Fibroblast of pulmonary artery (primary cell): ENCODE results near the gene PCDH15.
"Not testable (repeated sequence)": the region's sequence is repeated elsewhere in the genome, so short reads cannot be mapped to it uniquely, and the experiment has no call there.

Source experiments
- DNase-seq: peaks from one replicate; pipeline ENCODE4 v3.0.0-alpha.2; 2010; ENCODE audit warnings: low read depth
- H3K4me3 ChIP-seq: replicated peaks from 2 replicates; pipeline ENCODE4 v1.5.1; 2011; ENCODE audit warnings: low read depth, mild to moderate bottlenecking, control low read depth, low read length, moderate library complexity
- TF ChIP-seq, protein P1 (sequence below): IDR thresholded peaks from 2 replicates; pipeline ENCODE4 v1.5.1; 2011; ENCODE audit warnings: mild to moderate bottlenecking, control low read depth, low read length, inconsistent platforms; ENCODE audit errors: missing control alignments

Gene PCDH15

DNA sequence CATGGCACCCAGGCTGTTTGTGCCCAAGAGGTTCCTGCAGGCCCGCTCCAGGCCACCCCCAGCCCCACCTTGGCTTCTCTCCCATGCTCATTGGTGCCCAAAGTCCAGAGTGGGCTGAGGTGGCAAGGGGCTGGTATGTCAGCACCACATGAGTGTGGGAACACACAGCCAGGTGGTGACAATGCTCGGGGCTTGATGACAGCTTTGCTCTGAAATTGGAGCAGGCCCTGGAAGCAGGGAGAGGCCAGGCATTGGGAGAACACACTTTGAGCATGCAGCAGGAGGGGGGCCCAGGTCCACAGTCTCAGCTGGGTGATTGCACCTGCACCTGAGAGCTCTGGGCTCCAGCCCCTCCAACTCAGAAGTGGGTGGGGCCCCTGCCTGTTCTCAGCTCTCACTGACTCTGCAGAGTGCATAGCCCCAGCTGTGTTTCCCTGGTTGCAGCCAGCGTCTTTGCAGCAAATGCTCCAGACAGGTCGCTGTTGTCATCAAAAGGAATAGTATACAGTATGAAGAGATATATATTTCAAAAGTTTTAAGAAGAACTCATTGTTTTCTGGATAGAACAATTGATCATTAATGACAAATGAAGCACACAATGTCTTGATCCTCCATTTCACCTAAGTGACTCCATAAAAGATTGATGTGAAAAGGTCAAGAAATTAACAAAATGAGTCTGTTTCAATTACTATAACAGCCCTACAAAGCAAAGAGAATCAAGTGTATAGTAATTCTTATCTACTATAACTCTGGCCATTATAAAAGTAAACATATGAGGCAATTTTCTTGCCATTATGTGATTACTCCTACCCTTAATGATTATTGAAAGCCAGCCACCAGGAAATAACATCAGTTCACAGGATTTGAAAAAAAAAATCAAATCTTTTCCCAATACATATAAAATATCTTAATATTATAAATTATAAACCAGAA is 848.1 kb downstream of the PCDH15 start:
- H3K4me3 ChIP-seq: no peak overlapping the region
- no peak for DNase-seq
- TF ChIP-seq, protein P1, sequence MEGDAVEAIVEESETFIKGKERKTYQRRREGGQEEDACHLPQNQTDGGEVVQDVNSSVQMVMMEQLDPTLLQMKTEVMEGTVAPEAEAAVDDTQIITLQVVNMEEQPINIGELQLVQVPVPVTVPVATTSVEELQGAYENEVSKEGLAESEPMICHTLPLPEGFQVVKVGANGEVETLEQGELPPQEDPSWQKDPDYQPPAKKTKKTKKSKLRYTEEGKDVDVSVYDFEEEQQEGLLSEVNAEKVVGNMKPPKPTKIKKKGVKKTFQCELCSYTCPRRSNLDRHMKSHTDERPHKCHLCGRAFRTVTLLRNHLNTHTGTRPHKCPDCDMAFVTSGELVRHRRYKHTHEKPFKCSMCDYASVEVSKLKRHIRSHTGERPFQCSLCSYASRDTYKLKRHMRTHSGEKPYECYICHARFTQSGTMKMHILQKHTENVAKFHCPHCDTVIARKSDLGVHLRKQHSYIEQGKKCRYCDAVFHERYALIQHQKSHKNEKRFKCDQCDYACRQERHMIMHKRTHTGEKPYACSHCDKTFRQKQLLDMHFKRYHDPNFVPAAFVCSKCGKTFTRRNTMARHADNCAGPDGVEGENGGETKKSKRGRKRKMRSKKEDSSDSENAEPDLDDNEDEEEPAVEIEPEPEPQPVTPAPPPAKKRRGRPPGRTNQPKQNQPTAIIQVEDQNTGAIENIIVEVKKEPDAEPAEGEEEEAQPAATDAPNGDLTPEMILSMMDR: no peak

DNA sequence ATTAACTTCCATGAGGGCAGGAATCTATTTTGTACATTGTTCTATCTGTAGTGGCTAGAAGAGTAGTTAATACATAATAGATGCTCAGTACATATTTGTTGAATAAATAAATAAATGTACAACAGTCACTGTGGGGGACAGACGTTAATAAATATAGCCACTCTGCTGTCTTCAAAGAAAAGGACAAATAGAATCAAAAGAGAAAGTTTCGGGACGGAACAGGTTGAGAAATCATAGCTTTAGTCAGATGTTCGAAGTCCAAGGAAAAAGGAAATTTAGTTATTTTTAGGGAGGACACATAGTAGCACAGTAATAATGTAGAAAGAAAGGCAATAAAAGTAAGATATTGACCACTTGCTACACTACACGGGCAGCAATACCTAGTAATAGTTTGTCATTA is 861.4 kb downstream of the PCDH15 start:
- DNase-seq: no peak
- no peak overlapping the region for H3K4me3 ChIP-seq
- TF ChIP-seq, protein P1: no peak

DNA sequence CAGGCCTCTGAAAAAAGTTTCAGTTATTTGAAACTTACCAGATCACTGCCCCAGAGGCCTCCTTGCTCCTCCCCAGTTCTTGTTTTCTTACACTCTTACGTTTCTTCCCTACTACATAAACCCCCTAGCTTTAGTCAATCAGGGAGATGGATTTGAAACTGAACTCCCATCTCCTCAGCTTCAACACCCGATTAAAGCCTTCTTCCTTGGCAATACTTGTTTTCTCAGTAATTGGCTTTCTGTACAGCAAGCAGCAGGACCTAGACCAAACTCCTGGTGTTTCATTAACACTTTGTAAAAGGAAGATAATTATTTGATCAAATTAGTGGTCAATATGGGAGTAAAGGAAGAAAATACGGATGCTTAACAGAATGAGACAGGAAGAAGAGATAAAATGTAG is 870.4 kb downstream of the PCDH15 start:
- DNase-seq: no peak
- TF ChIP-seq, protein P1: no peak
- no peak overlapping the region for H3K4me3 ChIP-seq

DNA sequence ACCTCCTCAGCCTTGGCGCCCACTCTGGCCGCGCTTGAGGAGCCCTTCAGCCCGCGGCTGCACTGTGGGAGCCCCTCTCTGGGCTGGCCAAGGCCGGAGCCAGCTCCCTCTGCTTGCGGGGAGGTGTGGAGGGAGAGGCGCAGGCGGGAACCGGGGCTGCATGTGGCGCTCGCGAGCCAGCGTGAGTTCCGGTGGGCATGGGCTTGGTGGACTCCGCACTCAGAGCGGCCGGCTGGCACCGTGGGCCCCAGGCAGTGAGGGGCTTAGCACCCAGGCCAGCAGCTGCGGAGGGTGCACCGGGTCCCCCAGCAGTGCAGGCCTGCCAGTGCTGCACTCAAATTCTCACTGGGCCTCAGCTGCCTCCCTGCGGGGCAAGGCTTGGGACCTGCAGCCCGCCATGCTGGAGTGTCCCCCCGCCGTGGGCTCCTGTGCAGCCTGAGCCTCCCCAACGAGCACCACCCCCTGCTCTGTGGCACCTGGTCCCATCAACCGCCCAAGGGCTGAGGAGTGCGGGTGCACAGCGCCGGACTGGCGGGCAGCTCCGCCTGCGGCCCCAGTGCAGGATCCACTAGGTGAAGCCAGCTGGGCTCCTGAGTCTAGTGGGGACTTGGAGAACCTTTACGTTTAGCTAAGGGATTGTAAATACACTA is 876.9 kb downstream of the PCDH15 start:
- DNase-seq, H3K4me3 ChIP-seq: not testable (repeated sequence)

DNA sequence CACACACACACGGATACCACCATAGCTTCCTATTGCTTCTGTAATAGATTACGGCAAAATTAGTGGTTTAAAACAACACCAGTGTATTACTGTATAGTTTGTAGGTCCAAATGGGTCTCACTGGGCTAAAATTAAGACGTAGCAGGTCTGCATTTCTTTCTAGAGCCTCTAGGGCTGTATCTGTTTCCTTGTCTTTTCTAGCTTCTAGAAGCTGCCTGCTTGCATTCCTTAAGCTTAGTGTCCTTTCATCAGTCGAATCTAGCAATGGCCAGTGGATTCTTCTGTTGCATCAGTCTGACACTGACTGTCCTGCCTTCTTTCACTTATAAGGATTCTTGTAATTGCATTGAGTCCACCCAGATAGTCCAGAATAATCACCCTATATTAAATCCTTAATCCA is 882.3 kb downstream of the PCDH15 start:
- TF ChIP-seq, protein P1: no peak
- H3K4me3 ChIP-seq: no peak overlapping the region
- no peak for DNase-seq

DNA sequence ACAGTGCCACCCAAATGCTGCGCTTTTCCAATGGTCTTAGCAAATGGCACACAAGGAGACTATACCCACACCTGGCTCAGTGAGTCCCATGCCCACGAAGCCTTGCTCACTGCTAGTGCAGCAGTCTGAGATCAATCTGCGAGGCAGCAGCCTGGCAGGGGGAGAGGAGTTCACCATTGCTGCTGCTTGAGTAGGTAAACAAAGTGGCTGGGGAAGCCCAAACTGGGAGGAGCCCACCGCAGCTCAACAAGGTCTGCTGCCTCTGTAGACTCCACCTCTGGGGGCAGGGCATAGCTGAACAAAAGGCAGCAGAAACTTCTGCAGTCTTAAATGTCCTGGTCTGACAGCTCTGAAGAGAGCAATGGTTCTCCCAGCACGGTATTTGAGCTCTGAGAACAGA is 891.2 kb downstream of the PCDH15 start:
- no peak for DNase-seq
- TF ChIP-seq, protein P1: no peak
- no peak overlapping the region for H3K4me3 ChIP-seq

DNA sequence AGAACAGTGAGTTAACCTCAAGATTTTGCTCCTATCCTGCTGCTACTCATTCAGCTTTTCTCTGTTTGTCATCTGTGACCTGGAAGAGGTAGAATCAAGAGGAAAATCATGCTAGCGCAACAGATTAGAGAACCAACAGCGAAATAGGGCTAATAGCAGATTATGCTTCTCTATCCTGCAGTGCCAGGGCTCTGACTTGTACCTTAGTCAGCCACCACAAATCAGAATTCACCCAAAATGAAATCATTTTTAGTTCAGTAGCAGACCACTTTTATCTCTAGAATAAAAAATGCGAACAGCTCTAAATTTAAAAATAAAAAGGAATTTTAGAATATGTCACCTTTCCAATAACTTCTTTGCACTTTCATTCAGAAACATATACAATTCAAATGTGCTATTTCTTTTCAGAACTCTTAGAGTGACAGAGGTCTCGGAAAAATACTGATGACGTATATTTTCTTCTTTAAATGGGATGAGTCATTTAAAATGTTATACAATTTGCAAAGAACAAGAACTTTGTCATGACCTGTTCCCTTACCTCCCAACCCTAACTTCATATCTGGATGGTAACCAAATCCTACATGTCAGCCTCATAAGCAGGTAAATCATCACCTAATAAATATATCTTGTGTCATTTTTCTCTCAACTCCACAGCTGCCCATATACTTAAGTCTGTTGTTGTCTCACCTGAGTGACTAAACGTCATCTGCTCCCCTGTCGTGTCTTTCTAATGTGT is 896.4 kb downstream of the PCDH15 start:
- TF ChIP-seq, protein P1: no peak
- H3K4me3 ChIP-seq: no peak overlapping the region
- no peak for DNase-seq
